GM19395 (cell line): ENCODE results near the gene ZFHX3.
A peak's percentile ranks its signal among the peaks of the same experiment; 100 is the strongest.

Experiments
- ATAC-seq: cut with Tn5 transposase; IDR thresholded peaks from one replicate; pipeline ENCODE4 v1.9.1; 2021; ENCODE audit warnings: mild to moderate bottlenecking, moderate library complexity; ENCODE audit not compliant: unreplicated experiment

Gene ZFHX3

DNA sequence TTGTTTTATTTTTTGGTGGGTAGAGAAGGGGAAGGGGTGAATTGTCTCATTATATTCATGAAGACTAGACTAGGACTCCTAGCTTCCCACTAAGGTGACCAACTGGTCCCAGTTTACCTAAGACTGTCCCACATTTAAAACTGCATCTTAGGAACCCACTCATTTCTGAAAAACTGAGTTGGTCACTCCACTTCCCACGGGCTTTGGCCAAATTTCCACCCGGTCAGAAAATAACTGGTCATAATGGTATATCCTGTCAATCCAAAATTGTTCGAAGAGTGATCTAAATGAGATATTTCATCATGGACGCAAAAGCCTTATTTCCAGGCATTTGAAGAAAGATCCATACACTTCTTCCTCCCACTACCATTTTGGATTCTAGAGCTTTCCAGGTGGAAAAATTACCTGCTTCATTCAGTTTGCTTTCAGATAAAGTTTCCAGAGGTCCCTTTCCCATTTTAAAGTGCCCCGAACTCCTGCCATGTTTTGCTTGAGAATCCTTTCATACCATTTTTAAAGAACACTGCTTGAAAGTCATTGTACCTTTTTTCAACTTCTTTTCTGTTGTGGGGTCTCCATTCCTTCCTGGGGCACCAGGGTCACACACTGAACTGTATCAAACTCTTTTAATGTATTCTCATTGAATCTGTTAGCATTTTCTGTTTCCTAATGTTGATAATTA, 21.8 kb upstream of the ZFHX3 start:
- no peak for ATAC-seq

DNA sequence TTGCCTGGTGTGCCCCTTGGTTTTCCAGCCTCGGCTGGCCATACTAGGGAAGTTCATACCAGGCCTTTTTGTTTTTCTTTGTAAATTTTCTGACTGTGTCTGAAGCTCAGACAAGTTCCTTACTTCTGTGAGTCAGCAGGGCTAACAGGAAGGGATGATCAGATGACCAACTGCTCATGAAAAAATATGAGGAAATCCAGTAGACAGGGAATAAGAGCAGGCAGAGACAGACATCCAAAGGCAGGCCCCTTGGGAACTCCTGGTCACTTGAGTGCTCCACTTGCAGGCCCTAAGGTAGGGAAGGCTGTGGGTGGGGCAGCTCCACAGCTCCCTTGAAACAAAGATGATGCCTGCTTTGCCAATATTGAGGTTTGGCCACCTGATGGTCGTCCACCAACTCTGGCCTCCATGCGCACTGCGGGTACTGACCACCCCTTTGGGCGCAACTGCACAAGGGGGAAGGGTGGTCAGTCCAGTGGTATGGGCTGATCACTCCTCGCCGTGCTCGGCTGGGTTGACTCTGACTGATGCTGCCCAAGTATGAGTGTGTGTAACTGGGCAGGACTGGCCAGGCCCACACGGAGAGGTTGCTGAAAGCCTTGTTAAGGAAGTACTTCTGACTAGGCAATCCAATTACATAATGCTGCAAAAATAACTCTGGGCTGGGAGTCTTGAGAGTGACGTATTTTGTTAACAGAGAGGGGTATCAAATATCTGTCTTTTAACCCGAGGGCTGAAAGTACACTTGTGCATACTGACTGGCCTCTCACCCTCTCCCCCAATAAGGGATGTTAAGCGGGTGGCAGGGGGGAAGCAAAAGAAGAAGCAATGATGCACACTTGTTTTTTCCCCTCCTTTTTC, 20.8 kb upstream of the ZFHX3 start:
- ATAC-seq: no peak

DNA sequence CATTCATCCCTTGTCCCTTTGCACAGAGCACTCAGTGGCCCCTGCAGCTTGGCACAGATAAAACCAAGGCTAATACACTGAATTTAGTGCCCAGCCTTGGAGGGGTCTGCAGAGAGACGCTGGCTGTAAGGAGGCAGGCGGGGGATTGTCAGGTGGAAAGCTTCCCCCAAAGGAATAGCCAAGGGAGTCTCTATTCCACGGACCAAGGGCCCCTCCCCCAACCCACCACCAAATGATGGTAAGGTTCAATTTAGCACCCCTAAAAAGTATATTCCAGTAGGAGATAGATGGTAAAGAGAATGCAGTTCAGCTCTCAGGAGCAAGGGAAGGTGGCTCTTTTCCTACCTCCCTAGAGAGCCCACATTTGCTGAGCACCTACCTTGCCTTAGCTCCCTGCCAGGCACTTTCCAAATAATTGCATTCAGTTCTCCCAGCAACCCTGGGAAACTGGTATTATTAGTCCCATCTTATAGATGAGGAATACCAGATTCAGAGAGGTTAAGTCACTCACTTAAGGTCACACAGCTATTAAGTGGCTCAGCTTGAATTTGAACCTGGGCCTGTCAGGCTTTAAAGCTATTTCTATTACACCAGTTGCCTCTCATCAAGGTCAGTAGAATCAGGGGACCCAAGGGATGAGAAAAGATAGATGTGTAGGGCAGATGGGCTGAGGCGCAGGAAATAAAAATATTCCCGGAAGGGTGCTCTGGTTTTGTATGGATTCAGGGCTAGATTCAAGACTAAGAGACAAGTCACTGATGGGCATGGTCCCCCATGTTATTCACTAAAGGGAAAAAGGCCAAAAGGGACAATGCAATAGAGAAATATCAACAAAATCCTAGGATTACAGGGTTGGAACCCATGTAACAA, 20.0 kb upstream of the ZFHX3 start:
- ATAC-seq: no peak

DNA sequence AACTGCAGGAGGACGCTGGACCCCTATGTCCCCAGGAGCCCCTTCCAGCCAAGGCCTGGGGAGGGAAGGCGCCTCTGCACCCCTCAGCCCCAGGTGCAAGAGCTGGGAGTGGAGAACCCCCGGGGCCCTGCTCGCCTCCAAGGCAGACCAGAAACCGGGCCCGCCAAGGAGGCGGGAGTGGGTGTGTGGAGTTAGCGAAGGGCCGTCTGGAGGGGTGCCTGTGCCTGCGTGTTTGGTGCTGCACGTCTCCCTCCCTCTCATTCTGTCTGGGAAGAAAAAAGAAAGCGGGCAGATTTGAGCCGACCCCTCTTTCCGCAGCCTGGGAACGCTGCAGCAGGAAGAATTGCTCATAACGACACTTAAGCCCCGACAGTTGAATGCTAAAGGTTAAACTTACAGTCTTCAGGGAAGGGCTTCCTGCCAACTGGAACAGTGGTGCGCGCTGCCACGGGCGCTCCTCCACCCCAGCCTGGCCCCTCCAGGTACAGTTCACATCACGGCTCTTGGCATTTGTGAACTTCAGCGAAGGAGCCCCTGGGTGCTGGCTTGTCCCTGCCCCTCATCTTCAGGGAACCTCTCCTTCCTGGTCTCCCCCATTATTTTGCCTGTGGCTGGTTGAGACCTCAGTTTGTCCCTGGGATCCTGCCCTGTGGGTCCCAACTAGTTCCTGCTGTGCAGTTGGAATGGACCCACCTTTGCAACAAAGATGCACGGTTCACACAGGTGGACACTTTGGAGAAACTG, 19.2 kb upstream of the ZFHX3 start:
- no peak for ATAC-seq

DNA sequence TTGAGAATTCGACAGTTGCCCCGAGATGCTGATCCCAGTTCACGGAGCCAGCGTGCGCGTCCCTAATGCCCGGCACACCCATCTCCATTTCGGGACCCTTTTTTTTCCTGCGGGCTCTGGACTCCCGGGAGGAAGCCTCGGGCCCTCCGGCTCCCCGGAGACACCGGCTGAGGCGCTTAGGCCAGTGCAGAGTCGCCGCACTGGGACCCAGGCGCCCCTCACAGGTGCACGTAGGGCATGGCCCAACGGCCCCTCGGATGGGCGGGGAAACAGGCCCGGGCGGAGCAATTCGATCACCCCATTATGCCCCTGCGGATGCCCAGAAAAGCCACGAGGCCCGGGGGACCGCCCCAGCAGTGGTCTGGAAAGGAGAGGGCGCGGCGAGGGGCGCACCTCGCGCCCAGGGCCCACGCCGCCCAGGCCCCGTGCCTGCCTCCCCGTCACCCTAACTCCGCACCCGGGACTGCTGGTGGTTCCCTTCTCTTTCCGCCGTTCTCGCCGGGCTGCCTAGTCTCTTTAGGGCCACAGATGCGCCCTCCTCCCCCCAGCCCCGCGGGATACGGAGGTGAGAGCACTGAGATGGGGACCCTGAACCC, 18.5 kb upstream of the ZFHX3 start:
- no peak for ATAC-seq

DNA sequence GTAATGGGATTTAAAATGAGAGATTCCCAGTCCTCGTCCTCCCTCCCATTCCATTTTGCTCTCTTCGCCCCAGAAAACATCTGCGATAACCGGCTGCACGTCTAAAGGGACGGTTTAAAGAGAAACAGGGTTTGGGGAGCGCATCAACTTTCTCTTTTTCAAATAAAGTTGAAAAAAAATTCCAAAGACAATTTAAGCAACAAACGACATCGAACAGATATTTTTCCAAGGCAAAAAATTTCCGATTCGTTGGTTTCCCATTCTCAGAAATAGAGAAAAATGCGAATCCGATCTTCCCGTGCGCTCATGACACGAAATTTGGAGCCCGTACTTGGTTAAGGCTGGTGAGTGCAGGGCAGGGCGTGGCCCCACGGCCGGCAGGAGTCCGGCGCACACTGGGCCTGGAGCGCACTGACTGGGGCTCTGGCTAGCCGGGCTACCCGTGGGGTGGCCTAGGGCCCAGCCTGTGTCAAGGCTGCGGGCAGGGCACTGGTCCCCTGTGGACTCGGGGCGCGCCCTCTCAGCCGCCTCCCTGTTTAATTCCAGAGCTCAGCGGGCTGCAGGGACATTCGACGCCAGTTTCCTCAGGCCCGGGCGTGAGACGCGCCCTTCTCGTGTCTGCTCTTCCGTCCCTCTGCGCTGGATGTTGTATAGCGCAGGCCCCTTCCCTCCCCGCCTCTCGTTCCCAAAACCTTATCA, 17.9 kb upstream of the ZFHX3 start:
- no peak for ATAC-seq

DNA sequence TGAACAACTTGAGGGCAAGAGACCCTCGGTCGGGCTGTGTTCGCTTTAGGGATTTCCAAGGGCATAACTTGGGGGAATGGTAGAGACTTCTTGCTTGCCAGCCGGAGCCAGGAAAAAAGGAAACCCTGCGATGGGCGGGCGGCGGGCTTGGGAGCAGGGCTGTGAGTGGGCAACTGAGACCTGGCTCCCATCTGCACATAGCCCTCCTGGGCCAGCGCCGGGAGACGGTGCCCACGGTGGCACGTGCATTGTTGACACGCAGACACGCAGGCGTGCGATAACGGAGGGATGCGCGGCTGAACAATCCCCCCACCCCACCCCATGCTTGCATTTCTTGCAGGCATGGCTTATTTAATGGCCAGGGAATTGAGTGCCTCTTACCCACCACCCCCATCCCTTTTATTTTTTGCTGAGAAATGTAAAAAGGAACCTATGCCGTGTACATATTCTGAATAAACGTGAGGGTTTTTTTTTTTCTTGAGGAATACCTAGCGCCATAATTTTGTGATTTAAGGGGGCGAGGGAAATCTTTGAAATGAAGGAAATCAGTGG, 17.1 kb upstream of the ZFHX3 start:
- no peak for ATAC-seq

DNA sequence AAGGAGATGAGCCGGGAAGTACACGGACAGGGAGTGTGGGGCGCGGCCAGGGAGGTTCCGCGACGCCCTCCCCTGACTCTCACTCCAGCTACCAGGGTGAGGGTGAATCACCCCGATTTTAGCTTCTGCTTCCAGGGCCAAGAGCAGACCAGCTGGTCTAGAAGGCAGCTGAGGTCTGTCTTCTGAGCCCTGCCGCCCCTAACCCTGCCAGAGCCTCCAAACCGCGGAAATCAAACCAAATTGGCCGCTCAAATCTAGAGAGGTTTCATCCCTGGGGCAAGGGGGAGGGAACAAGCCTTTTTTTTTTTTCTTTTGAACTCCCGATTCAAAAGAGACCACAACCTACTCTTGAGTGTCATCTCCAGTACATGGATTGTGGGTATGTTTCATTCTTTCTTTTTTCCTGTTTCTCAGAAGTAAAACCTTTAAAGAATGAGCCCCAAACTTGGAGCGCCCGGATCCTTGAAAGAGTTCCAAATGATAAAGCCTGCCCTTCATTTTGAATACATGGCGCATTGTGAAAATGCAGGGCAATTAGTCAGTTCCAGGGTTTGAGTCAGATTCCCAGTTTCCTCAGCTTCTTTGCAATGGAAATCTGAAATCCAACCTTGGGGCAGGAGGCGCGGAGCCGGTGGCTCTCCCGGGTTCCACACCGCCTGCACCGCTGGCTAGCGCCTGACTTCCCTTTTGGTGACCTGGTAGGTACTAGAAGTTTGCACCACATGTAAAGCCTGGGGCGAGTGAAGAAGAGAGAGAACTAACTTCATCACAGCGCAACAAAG, 16.5 kb upstream of the ZFHX3 start:
- ATAC-seq: no peak

DNA sequence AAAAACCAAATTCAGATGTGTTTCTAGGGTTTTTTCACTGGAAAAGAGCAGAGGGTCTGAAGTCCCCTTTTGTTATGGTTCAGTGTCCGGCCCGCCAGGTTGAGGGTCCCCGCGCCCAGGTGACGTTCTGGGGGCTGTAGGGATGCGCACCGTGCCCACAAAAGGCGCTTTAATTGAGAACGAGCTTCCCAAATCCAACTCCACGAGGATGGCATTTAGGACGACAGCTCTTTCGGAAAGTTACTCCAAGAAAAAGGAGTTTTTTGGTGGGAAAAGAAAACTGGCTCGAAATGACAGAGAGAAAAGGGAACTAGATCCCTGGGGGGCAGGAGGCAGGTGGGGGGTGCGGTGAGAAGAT, 15.9 kb upstream of the ZFHX3 start:
- ATAC-seq: no peak

DNA sequence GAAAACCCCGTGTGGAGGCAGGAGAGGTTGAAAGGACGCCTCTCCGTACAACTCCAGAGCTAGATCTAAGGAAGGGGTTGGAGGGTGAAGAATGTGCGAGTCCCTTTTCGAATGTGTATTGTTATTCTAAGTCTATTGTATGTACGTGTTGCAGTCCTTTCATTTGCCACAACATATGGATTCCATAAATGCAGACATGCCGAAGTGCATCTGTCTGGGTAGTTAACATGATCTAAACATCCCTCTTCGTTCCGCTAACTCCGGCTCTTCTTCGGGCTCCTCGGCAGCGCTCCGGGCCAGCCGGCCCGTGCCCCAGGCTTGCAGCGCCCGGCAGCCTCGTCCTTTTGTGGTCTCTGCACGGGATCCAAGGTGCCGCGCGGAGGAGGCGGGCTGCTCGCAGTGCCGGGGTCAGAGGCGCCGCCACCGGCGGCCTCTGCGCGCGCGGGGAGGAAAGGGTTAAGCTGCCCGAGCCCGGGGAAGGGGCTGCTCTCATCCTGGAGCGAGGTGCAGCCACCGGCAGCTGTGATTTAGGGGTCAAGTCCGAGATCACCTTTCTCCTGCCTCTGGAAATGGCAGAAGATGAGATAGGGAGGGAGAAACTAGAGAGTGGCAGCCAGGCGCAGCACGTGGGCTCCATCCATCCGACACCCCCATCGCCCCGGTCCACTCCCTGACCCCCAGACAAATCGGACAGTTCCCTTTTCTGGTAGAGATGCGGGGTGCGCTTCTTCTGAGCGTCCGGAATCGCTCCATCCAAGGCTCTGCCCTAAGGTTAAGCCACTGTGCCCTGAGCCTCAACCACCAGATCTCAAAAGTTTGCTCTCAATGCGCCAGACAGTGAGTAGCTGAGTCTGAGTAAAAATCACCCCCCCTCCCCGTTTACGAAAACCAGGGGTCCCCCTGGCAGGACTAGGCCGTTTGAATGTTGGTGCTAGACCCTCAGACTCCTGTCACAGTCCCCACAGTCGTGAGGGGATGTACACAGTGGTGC, 15.1 kb upstream of the ZFHX3 start:
- no peak for ATAC-seq

DNA sequence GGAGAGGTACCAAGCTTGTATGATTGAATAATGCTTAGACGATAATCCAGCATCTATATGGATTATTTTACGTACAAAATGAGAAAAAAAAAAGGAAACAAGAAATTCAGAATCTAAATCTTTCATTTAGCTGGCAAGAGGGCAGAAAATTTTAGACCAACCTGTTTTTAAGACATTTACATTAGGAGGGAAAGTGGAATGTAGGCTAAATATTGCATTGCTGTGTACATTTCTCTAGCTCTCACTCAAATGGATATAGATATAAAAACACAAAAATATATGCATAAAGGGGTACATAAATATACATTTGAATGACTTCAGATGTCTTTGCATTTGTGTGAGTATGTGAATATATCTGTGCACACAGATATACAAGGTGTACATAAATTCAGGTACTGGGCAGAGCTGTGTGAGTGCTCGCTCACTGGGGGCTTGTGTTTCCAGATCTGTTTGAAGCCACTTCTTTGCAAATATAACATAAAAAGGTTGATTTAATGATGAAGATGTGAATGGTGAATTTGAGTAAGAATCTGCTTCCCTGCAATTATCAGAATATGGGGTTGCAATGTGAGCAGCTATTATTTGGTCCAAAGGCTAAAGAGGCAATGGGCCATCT, 14.2 kb upstream of the ZFHX3 start:
- no peak for ATAC-seq

DNA sequence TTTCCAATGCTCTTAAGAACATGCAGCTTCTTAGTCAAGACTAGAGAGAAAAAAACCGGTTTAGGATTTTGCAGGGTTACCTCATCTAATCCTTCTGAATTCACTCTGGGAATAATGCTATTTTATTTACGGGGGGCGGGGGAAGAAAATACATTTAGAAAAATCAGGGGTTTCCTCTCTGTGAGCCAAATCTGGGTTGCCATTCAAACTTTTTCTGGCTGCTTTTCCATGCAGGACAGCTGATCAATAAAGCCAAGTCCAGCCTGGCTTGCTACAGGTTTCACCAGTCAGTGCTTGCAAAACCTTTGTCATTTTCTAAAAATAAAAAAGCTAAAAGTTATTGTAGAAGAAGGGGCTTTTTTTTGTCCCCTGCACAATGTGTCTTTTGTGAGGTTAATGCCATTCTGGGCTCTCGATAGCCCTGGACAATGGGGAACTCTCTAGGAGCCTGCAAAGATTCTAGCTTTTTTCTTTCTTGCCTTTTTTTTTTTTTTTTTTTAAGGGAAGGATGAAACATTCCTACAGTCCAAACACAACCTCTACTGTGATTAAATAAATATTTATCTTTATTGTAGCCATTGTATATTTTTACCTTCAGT, 13.1 kb upstream of the ZFHX3 start:
- no peak for ATAC-seq

DNA sequence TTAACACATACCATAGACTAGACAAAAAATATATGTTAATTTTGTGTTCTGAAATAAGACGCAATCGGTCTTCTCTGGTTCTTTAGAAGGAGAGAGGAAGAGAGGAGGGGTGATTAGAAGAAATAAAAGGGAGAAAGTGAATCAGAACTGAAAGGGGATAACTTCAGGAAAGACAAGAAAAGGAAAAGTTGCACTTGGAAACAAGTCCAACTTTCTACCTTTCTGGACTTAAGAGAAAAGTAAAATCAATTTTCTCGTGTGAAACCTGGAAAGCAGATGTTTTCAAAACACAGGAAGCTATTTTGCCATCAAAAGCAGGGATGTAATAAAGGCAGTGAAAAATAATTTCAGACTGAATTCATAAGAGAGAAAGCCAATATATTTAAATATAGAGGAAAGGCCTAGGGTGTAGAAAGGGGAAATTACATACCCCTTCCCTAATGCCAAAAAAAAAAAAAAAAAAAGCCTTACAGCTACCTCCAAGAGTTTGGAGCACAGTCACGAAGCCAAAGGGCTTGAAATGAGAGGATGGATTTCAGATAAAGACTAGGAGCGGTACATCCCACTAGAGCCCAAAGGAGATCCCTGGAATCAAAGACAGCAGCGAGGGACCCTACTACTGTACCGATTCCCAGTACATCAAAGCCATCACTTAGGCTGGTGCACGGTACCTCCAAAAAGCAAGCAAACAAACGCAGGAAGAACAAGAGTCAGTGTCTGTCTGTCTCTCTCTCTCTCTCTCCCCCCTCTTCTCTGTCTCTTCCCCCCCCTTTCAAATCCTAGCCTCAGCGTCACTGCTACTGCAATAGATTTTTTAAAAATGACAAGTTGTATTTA, 12.1 kb upstream of the ZFHX3 start:
- no peak for ATAC-seq

DNA sequence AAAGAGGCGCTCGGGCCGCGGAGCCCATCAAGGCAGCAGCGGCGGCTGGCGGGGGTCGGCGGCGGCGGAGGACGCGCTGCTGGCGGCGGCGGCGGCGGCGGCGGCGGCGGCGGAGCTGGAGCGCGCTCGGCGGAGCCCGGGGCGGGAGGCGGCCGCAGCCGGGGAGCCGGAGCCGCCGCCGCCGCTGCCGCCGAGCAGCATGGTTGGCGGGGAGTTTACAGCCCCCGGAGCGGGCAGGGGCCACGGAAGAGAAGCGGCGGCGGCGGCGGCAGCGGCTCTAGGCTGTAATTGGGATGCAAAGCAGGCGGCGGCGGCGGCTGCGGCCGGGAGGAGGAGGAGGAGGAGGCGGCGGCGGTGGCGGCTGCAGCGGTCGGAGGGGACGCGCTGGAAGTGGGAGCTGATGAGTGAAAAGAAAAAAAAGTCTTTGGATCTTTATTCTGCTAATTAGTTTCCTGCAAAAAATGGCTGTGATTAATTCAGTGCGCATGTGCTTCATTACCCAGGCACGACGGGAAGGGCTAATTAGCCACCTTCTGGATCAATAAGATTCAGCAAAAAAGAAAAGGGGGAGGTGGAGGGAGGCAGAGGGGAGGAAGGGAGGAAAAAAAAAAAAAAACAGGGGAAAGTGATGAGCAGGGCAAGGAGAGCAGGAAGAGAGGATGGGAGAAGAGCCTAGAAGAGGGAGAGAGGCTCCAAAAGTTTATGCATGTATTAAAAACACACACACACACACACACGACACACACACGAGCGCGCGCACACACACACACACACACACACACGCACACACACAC, 10.9 kb upstream of the ZFHX3 start:
- peak; percentile 38 for ATAC-seq

DNA sequence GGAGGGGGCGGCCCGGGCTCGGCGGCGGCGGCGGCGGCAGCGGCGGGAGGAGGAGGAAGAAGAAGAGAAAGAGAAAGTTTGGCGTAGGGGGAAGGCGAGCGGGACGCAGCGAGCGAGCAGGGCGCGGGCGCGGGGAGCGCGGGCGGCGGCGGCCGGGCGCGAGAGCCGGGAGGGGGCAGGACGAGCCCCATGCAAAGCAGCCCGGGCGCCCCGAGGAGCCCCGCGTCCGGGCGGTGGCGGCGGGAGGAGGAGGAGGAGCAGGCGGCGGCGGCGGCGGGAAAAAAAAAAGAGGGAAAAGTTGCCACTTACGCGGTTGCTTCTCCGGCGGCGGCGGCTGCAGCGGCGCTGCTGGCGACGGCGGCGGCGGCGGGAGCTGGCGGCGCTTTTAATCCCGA, 10.3 kb upstream of the ZFHX3 start:
- ATAC-seq: peak; percentile 74
